T-helper 22 cell (primary cell): ENCODE measurements around the gene TDRD1.
"Not testable (repeated sequence)": the region's sequence is repeated elsewhere in the genome, so short reads cannot be mapped to it uniquely, and the experiment has no call there.

ENCODE experiments used
- DNase-seq: peaks from one replicate; pipeline ENCODE4 v3.0.0-alpha.2; 2020; ENCODE audit warnings: low read depth

Gene TDRD1, protein sequence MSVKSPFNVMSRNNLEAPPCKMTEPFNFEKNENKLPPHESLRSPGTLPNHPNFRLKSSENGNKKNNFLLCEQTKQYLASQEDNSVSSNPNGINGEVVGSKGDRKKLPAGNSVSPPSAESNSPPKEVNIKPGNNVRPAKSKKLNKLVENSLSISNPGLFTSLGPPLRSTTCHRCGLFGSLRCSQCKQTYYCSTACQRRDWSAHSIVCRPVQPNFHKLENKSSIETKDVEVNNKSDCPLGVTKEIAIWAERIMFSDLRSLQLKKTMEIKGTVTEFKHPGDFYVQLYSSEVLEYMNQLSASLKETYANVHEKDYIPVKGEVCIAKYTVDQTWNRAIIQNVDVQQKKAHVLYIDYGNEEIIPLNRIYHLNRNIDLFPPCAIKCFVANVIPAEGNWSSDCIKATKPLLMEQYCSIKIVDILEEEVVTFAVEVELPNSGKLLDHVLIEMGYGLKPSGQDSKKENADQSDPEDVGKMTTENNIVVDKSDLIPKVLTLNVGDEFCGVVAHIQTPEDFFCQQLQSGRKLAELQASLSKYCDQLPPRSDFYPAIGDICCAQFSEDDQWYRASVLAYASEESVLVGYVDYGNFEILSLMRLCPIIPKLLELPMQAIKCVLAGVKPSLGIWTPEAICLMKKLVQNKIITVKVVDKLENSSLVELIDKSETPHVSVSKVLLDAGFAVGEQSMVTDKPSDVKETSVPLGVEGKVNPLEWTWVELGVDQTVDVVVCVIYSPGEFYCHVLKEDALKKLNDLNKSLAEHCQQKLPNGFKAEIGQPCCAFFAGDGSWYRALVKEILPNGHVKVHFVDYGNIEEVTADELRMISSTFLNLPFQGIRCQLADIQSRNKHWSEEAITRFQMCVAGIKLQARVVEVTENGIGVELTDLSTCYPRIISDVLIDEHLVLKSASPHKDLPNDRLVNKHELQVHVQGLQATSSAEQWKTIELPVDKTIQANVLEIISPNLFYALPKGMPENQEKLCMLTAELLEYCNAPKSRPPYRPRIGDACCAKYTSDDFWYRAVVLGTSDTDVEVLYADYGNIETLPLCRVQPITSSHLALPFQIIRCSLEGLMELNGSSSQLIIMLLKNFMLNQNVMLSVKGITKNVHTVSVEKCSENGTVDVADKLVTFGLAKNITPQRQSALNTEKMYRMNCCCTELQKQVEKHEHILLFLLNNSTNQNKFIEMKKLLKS

DNA sequence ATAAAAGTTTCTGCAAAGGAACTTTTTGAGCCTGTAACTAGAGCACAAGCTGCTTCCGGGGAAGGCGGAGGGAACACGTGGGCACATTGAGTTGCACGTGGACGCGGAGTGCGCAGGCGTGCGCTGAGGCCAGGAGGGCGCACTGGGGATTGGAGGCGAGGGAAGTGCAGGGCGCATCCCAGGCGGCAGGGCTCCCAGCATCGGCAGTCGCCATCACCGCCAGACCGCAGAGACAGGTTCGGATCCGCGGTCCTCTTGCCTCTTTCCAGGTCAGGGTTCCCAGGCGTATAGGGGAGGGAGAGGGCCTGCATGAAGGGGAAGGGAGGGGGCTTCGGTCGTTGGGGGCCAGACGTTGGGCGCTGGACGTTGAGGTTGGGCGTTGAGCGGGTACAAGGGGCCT, at the start of gene TDRD1:
TDRD1 (plus strand) TSS at position 206 of the 400 bp plus-strand sequence. CDS start 8,479 bp downstream, outside the sequence.
- no peak for DNase-seq

DNA sequence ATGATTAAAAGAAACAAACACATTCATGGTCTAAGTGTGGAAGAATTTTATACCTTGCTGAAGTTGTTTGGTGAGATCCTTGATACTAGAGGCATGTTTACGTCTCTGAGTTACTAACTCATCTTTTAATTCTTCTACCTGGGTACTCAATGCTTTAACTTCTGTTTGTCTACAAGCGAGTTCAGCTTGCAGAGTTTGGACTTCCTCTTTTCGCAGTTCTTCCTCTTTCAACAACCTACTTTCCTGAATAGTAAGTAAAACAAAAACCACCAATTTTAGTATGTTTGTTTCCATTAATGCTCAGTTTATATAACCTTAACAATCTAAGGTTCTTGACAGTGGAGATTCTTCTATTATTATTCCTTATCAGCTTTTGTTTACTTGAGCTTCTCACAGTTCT, 48.1 kb upstream of the TDRD1 start:
- DNase-seq, result no peak

DNA sequence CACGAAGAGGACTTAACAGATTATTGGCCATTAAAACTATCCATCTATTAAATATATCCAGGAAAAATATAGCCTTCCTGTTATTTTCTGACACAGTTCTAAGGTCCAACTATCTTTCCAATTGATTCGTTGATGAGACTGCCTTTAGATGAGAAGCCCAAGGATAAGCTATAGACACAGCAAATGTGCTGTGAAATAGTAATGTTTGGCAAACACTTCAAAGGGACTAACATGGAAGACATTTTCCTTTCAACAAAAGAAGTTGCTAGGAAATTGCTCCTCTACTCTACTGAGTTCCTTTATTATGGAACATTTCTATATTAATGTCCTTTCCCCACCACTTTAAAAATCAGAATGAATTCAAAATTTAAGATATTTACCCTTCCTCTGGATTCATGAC, 43.7 kb upstream of the TDRD1 start:
- no peak for DNase-seq

DNA sequence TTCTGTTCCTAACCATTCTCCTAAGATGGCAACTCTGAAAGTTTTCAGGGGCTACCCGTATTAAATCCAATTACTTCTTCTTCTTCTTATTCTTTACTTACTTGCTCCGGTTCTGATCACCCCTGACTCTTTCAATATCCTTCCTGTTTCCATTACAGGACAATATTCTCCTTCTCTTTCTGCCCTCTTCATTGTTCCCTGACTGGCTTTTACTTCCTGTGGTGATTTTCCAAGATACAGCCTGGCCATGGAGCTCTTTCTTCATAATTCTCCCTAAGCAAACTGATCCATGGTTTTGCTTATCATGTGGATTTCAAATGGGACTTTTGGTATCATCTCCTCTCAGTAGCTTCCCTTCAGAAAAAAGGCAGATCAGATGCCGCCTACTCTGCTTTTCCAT, 40.6 kb upstream of the TDRD1 start:
- no peak for DNase-seq

DNA sequence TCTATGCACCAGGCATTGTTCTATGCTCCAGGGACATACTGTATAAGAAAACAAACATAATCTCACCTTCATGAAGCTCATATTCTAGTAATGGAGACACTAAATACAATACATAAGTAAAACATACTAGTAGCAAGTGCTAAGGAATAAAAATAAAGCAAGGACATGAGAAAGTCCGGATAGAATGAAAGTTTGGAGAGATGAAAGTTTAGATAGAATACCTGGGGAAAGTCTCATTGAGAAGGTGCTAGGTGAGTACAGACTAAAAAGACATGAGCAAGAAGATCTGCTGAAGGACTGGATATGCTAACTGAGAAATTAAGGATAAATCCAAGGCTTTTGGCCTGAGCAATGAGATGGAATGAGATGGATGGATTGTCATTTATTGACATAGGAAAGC, 39.1 kb upstream of the TDRD1 start:
- DNase-seq, result no peak

DNA sequence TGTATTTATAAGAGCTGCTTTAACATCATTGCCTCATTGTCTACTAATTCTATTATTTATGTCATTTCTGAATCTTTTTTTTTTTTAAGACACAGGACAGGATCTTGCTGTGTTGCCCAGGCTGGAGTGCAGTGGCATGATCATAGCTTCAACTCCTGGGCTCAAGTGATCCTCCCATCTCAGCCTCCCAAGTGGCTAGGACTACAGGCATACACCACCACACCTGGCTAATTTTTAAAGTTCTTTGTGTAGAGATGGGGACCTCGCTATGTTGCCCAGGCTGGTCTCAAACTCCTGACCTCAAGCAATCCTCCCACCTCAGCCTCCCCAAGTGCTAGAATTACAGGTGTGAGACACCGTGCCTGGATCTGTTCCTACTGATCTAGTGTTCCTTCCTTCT, 38.3 kb upstream of the TDRD1 start:
- DNase-seq, result not testable (repeated sequence)

DNA sequence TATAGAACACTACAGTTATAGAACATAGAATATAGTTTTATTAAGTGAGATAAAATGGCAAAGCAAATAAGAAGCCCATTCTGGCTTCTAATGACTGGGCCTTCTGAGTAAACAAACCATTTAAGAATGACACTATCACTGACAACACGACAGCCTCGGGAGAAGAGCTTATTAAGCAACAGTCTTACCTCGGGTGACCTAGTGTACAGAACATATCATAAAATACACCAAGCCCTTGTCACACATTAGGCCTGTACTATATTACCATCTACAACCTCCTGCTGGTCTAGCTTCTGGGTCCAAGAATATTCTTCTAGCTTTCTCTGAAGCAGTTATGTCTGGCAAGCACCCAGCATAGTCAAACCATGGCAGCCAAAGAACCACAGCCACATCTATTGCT, 37.1 kb upstream of the TDRD1 start:
- DNase-seq, result no peak

DNA sequence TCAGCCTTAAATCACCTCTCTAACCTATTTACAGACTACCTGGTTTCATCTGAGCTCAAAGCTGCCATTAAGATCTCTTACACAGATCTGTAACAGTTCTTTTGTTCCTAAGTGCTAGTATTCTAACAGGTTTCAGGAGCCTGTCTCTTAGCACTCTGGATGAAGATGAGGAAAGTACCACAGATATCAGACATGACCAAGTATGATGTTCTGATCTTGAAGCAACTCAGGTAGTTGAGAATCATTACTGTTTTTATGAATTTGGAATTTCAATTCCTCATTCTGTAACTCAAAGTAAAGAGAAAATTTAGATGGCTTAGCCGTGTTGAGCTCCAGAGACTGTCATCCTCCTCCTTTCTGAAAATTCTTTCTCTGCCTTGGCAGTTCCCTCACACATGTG, 36.0 kb upstream of the TDRD1 start:
- DNase-seq, result no peak

DNA sequence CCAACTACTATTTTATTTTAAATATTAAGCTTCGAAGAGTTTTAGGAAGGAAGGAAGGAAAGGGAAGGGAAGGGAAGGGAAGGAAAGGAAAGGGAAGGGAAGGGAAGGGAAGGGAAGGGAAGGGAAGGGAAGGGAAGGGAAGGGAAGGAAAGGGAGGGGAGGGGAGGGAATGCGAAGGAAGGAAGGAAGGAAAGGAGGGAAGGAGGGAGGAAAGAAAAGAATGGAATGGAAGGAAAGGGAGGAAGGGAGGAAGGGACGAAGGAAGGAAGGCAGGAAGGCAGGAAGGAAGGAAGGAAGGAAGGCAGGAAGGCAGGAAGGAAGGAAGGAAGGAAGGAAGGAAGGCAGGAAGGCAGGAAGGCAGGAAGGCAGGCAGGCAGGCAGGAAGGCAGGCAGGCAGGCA, 29.7 kb upstream of the TDRD1 start:
- not testable (repeated sequence) for DNase-seq

DNA sequence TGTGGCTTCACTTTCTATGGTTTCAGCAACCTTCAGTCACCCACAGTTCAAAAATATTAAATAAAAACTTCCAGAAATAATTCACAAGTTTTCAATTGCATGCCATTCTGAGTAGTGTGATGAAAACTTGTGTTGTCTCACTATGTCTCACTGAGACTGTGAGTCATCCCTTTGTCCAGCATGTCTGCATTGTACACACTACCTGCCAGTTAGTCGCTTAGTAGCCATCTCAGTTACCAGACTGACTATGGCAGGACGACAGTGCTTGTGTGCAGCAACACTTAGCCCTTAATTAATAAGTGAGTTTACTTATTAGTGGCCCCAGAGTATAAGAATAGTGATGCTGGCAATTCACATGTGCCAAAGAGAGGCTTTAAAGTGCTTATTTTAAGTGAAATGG, 27.7 kb upstream of the TDRD1 start:
- DNase-seq, result no peak

DNA sequence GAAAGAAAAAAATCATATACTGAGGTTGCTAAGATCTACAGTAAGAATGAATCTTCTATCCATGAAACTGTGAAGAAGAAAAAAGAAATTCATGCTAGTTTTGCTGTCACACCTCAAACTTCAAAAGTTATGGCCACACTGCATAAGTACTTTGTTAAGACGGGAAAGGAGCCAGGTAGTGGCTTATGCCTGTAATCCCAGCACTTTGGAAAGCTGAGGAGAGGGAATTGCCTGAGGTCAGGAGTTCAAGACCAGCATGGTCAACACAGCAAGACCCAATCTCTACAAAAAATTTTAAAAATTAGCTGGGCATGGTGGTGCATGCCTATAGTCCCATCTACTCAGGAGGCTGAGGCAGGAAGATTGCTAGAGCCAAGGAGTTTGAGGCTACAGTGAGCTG, 27.3 kb upstream of the TDRD1 start:
- DNase-seq, result no peak

DNA sequence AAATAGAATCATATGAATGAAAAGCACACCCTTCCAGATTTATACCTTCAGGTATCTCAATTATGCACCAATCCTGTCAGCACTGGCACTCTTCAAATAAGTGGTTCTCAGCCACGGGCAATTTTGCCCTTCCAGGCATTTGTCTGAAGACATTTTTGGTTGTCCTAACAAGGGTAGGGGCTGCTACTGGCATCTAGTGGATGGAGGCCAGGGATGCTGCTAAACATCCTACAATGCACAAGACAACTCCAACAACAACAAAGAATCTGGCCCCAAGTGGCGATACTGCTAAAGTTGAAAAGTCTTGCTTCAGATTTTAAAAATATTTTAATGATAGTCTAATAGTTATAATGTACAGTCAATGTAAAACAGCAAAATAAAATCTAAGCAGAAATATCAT, 21.2 kb upstream of the TDRD1 start:
- DNase-seq, result no peak

DNA sequence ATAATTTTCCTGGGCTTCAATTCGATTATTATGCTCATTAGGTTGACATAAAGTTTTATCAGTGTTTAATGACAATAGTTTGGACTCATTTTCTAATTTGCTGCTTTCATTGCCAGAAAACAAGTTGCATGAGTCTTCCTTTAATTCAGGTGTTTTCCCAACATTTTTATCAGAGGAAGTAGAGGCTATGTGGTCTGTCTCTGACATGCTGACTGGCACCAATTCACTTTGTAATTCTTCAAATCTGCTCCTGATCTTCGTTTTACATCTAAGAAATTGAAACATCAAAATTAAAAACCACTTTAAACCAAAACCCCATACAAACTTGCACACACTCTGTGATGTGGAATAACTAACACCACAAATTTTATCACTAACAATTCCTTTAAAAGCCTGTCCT, 16.1 kb upstream of the TDRD1 start:
- DNase-seq, result no peak

DNA sequence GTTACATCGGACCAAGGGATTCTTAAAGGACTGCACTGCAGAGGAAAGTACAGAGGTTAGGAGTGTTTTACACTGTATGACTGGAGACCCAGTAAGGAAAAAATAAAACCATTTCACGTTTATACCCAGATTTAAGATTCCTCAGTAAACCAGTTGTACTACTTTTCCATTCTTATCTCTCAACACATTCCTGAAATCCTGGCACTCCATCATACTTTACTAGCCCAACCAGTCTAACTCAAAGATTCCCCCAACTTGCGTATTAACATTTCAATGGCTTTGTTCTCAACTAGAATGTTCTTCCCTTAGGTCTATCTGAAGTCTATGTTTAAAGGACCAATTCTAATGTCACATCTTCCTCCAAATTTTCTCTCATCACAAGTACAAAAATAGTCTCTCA, 13.1 kb upstream of the TDRD1 start:
- DNase-seq, result no peak

DNA sequence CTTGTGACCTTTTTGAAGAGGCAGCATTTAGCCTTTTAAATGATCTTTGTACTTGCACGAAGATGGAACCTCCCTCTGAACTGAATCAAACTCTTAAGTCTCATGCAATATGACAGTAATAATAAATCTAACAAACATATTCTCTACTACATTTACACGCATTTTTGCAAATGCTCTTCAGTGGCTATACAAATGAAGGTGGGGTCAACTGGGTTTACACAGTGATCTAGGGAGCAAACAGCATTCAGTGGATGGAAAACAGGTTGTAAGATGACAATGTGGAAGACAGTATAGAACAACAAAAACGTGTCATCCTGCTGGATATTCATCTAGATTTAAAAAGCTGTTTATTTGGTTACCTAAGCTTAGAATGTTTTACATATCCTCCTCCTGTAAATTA, 12.7 kb upstream of the TDRD1 start:
- DNase-seq, result no peak

DNA sequence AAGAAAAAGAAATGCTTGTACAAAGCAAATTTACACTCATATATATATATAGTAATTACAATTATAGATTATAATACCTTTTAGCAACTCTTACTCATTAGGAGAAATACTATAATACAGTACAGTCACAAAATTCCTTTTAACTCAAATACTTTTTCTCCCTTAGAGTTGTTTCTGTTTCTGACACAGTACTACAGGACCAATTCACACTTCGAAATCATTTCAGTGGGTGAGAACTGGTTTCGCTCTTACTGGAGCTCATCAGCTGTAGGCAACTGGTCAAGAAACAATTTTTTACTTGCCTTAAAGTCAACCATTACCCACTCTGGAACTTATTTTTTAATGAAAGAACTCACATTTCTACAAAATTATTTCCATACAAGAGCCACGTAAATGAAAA, 11.2 kb upstream of the TDRD1 start:
- DNase-seq, result no peak

DNA sequence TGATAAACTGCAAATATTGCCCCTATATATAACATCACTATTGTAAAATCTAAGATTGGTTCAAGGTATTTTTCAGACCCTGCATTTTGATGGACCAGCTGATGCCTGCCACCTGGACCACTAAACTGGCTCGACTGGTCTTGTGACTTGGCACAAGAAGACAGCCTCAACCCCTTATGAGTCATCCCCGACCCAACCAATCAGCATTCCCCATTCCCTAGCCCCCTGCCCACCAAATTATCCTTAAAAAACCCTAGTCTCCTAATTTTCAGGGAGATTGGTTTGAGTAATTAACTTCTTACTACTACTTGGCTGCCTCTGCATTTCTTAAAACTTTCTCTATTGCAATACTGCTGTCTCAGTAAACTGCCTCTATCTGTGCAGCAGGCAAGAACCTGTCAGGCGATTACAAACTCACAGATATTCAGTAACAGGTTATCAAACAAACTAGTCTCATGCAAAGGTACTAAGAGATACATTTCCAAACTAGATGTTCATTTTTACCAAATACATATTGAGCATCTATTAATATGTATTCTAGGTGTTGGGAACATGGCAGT, 10.6 kb upstream of the TDRD1 start:
- DNase-seq, result no peak

DNA sequence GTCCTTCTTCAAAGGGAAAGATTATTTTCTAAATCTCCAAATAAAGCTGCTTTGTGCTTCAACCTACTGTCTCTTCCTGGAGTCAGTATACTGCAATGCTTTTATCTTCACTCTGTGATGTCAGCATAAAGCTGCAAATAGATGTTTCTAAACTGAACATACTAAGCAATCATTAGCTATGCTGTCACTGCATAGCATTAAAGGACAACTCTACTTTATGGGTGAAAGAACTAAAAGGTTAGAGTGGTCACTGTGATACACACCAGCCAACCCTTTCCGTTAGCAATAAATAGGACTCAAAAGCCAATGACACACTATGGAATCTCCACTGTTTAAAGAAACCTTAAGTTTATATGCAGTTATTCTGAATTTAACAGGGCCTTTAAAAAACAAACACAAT, 6.9 kb upstream of the TDRD1 start:
- no peak for DNase-seq

DNA sequence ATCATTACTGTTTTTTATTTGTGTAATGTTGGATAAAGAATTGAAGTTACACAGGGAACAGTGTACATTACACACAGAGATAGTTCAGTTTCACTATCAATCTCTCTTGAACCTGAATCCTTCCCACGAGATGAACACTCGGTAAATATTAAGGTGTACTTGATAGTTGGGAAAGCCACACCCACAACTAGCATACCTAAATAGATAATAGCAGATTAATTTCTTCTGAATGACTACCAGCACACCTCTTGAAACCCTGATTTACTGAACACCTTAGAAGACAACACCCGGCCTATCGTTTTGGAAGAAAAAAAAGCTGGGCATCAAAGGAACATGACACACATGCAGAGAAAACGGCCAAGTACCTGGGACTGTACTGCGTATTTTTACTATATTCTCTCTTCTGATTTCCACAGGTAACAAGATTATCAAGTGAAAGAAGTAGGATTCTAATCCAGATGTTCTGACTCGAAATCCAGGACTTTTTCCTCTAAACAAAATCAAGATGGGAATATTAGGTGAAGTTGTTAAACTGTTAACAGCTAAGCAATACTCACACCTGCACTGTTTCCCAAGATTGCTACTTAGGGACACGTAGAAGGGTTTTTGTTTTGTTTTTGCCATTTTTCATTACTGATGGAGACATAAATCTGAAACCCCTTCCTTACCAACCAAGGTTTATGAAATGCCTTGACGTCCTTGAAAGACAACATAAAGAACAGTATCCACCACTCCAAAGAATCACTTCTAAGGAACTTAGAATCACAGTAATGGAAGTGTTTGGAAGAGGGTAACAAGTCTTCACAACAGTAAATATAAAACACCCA, 6.2 kb upstream of the TDRD1 start:
- no peak for DNase-seq

DNA sequence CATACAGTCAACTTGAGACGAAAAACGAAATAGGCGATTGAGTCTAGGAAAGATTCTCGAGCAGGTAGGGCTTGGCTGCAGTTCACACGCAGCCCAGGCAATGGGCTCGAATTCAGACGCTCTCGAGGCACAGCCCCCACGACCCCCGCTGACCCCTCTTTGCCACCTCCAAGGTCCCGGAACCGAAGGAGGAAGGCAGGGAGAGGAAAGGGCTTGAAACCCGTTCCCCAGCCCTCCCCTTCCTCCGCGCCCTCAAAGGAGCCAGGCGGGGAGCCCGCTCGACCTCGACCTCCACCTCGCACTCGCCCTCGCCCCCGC, 5.6 kb upstream of the TDRD1 start:
- DNase-seq, result no peak

DNA sequence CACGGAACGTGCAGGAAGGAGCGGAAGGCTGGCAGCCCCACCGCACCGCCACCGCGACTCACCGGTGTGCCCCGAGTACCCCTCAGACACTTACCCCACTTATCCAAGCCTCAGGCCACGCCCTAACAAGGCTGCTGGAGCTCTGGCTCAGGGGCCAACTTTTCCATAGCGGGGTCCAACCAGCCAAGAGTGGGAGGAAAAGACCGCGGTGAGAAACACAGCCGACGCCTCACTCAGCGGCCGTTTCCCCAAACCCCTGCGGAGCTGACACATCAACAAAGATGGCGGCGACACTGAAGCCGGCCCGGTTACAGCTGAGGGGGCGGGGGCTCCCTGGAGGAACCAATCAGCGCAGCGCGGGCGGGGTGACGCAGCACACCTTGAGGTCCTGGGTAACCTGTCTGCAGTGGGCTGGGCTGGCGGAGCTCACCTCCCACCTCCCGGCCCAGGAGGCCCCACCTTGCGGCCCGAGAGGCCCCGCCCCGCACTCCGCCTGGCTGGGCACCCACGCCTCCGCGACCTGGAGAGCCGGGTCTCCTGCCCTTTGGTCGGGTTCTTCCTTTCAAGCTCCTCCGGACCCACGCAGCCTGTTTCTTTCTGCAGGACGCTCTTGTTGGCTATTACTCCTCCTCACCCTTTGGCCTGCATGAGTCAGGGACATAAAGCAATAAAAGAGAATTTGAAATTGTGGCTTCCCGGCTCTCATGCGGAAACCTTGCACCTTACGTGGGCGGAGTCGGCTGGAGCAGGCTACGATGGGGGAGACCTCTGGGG, 5.0 kb upstream of the TDRD1 start, which contains the start of gene CCDC186:
CCDC186 (minus strand) TSS at position 283 of the 774 bp plus-strand sequence. CDS start 10,935 bp downstream, outside the sequence.
- peak; percentile 97 for DNase-seq
